Cardiac septum (tissue), 1 donor: ENCODE results near the gene TAMM41. TPM values are rescaled to one million over a fixed set of nuclear protein-coding genes. Genes with fewer than 3 reads are reported as not detected.
"Not testable (repeated sequence)": the region's sequence is repeated elsewhere in the genome, so short reads cannot be mapped to it uniquely, and the experiment has no call there.

ENCODE experiments used
- DNase-seq: peaks from one replicate; pipeline ENCODE4 v3.0.0-alpha.2; 2020; ENCODE audit warnings: low spot score
- intact Hi-C: fragments of 100-400 bp; cut with DNase I; formaldehyde crosslinking; loops from one replicate; pipeline ENCODE4 v1.14.0; 2022
- total RNA-seq: library from RNA; stranded (reverse); fragmentation: NEBNext Ultra II Directional; extraction: Animal tissue kit (Norgen Biotek cat#: 25700); gene quantifications from one replicate; pipeline ENCODE4 v1.2.1, GENCODE V29; 2021
- donor health status: DM: no; HTN: no; CAD: no.

The TAMM41 gene
- total RNA-seq, 1 donor from 2014 or later, result 12.0 TPM

GRCh38 chr3:11774296-11774877 lies 72.3 kb downstream of the TAMM41 start:
- DNase-seq, result peak; percentile 58
- intact Hi-C loops, result no loop called here

- intact Hi-C loops, DNase-seq: not testable (repeated sequence)
Measured at GRCh38 chr3:11771931-11772330, 74.8 kb downstream of the TAMM41 start.

GRCh38 chr3:11770477-11771391 lies 76.0 kb downstream of the TAMM41 start:
- intact Hi-C loops, result no loop called here

GRCh38 chr3:11769704-11770476 lies 76.8 kb downstream of the TAMM41 start:
- DNase-seq, result no peak
- intact Hi-C loops, result no loop called here

More at GRCh38 chr3:11770477-11771391, 76.0 kb downstream of the TAMM41 start:
- no peak for DNase-seq

- DNase-seq, result no peak
- intact Hi-C loops, result no loop called here
Measured at GRCh38 chr3:11768604-11769003, 78.1 kb downstream of the TAMM41 start.

- DNase-seq, result no peak
- intact Hi-C loops, result no loop called here
Measured at GRCh38 chr3:11764931-11765363, 81.7 kb downstream of the TAMM41 start.

GRCh38 chr3:11759996-11760395 lies 86.7 kb downstream of the TAMM41 start:
- intact Hi-C loops, result no loop called here
- DNase-seq, result no peak

- DNase-seq, result no peak
- intact Hi-C loops, result no loop called here
Measured at GRCh38 chr3:11757929-11758328, 88.8 kb downstream of the TAMM41 start.

- intact Hi-C loops, result no loop called here
- DNase-seq, result no peak
Measured at GRCh38 chr3:11757441-11757875, 89.2 kb downstream of the TAMM41 start.

- no peak for DNase-seq
- intact Hi-C loops, result no loop called here
Measured at GRCh38 chr3:11755276-11755675, 91.4 kb downstream of the TAMM41 start.

GRCh38 chr3:11752254-11752653 lies 94.4 kb downstream of the TAMM41 start:
- DNase-seq, intact Hi-C loops: not testable (repeated sequence)

- intact Hi-C loops, DNase-seq: not testable (repeated sequence)
Measured at GRCh38 chr3:11748306-11748705, 98.4 kb downstream of the TAMM41 start.

Other genes with a start within 250 kb of the TAMM41 start
- 40.7 TPM for gene VGLL4, start 203.0 kb downstream of the TAMM41 start, total RNA-seq
- 0.11 TPM for gene SYN2, start 157.5 kb upstream of the TAMM41 start, total RNA-seq